DMS153 treated with DMSO at 0.1 percent for 48 hours (cell line): ENCODE results near the gene KCNK3.
"Not testable (repeated sequence)": the region's sequence is repeated elsewhere in the genome, so short reads cannot be mapped to it uniquely, and the experiment has no call there.

ENCODE experiments used
- DNase-seq: peaks from one replicate; lab custom pipeline; 2025; ENCODE audit not compliant: unreplicated experiment; lab: John Stamatoyannopoulos, UW

The KCNK3 gene

DNA sequence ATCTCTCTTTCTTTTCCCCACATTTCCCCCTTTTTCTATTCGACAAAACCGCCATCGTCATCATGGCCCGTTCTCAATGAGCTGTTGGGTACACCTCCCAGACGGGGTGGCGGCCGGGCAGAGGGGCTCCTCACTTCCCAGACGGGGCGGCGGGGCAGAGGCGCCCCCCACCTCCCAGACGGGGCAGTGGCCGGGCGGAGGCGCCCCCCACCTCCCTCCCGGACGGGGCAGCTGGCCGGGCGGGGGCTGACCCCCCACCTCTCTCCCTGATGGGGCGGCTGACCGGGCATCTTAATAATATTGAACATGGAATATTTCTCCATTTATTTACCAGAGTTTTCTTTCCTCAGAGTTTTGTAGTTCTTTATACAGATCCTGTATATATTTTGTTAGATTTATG lies 27.2 kb upstream of the KCNK3 start:
- DNase-seq, result not testable (repeated sequence)

DNA sequence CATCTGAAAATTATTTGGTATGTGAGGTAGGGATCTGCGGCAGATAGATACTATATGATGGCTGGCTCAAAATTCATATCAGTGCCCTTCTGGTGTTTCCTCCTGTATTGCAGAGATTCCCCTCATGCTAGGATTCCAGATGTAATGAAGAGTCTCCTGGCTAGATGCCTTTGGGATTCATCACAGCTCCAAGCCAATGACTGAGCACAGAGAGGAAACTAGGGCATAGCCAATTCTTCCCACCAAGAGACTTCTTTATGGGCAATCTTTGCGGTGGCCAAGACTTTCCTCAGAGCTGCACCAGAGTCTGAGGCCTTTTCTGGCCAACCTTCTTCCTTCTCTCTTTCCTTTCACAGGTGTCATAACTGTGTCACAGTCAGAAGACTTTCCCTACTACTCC lies 25.9 kb upstream of the KCNK3 start:
- no peak for DNase-seq

DNA sequence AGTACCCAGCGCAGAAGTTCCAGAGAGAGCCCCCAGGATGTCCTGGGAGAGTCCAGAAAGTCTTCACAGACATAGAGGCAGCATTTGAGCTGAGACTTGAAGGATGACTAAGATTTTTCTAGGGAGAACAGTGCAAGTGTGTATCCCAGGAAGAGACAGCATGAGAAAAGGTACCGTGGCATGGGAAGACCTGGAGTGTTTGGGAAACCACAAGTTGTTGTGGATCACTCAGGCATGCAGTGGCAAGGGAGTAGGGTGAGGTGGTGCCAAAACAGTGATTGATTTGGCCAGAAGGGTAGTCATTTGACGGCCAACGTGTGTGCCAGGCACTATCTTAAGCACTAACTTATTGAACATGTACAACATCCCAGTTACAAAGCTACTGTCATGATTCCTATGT lies 24.5 kb upstream of the KCNK3 start:
- no peak for DNase-seq

DNA sequence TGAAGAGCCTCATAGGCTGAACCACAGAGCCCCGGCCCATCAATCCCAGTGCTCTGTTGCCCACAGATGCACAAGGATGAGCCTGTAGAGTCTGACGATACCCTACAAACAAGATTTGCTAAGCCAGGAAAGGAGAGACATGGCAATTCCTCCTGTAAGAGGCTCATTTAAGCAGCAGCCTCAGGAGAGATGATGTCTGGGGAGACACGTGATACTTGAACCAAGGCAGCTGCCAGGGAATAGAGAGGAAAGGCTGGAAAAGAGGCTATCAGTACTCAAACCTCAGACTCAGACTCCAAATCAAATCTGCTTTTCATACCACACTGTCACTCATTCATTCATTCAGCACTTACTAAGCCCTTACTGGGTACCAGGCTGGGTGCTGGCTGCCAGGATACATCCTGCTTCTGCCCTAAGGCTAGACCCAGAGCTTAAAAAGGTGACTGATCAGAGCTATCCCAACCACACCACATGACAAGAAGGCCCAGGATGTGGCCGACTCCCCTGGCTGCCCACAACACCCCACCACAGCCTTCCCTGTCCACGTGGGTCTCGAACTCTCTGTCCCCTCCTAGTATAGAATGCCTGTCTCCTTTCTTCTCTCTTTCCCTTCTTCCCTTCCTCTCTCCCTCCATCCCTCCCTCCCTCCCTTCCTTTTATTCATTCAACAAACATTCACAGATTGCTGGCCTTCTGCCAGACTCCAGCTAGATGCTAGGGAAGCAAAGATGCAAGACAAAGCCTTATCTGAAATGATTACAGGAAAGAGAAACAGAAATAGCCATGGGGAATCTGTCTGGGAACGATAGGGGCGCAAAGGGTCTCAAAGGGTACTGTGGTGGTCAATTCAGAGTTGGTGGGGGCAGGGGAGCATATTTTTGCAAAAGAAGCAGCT lies 23.4 kb upstream of the KCNK3 start:
- DNase-seq, result no peak

DNA sequence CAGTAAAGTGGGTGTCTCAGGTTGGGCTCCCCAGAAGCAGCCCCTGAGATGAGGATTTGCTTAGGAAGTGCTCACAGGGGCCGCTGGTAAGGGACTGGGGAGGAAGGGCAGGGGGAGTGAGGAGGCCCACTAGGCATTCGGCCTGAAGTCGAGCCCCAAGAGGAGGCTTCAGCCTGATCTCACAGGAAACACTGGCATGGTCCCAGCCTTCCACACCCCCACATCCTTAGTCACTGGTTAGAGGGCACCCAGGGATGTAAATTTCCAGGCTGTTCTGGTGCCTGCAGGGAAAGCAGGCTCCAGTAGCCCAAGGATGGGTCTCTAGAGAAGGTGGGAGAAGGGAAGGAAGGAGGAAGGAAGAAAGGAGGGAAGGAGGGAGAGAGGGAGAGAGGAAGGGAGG lies 22.4 kb upstream of the KCNK3 start:
- no peak for DNase-seq

DNA sequence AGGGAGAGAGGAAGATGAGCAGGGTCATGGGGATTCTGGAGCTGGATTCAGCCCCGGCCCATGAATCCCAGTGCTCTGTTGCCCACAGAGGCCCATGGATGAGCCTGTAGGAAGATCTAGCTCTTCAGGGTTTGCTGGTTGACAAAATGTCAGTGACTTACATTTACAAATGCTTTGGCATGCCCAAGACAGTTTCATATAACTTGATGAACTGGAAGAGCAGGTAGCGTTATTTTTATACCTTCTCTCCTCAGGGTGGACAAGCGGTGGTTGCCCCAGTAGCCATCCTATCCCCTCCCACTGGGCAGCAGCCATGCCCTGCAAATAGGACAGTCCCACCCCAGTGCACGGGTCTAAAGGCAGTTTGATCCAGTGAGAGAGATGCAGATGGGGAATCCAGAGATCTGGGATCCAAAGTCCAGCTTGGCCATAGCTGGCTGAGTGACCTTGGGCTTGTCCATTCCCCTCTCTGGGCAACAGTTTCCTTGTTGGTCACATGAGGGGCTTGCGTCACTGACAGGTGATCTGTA lies 21.5 kb upstream of the KCNK3 start:
- DNase-seq, result no peak

DNA sequence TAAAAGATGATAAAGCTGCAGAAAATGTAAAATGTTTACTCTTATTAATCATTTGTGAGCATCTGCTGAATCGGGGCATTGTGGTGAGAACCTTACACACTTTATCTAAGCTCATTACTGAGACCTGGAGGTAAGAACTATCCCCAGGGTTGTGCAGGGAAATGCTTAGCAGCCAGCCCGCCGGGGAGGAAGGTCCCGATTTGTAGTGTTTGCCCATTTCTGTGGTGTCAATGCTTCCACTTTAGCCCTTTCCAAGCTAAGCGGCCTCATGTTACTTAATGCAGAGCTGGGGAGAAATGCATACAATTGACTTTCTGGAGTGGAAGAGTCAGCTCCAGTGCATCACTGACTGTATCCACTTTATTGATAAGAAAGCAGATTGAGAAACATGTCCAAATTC lies 20.8 kb upstream of the KCNK3 start:
- DNase-seq, result no peak

DNA sequence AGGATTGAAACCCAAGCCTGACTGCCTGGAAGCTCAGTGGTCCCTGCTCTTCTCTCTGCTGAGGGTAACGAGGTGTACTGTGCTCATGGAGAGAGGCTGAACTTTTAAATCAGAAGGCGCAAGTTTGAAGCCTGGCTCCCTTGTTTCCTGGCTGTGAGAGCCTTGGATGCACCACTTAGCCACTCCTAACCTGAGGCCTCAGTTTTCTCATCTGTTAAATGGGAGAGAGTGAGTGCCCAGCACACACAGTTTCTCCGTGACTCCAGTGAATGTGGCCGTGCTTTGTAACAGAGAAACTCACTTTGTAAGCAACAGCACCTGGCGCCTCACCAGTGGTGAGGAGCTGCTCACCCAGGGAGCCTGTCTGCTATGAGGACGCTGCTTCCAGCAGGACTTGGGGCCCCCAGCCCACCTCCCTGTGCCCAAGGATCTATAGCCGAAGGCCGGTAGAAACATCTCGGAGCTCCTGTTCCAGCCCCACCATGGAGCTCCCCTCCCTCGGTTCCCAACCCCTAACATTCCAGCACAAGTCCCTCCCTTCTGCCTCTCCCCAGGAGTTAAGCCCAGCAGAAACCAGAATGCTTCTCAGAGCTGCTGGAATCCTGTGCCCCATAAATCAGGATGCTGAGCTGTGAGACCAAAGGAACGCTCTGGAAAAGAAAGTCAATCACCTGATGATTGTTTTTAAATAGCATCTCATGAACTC lies 20.3 kb upstream of the KCNK3 start:
- no peak for DNase-seq

DNA sequence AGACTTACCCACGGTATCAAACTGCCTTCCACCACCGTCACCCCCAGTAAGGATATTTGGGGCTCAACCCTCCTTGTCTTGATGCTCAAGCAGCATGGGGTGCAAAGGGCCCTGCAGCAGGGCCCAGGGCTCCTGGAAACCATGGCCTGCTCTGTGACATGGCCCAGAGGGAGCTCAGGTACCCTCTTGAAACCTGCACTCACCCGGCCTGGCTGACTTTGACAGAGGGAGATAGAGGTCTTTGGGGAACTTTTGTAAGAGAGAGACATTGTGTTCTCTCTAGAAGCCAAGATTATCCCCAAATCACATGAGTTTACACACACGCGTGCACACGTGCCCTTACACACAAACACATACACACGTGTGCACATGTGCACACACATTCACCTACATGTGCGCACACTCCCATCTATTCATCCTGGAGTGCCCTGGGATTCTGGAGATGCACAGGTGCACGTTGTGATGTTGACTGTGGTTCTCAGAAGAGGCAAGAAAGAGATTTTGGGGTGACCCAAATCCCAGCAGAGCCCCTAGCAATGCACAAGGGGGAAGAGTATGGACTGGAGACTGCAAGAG lies 19.6 kb upstream of the KCNK3 start:
- DNase-seq, result no peak

DNA sequence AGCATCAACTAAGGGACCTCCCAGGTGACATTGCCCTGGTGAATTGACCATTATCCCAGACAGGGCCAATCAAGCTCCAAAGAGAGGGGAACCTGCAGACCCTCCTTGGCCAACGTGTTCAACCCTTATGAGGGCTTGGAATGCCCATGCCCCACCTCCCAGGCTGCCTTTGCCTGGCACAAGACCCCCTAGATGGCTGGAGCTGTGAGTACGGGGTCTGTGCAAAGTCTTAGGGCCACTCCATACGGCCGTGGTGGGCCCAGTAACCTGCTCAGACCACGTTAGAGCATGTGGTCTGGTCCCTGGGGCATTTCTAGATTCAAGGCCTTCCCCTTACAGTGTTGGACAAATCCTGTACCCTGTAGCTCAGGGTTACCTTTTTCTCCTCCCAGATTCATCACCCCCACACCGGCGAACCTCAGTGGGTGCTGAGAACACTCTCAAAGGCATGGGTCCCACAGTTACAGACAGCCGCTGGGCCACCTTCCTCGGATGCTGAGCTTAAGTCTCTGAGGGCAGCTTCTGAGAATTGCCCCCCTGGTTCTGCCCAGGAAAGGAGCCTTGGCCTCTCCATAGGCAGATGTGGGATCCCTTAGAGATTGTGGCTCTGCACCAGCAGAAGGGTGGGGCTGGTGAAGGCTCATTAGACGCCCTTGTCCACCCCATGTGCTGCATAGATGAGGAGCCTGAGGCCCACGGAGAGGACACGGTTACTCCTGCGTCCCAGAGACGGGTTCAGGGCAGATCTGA lies 18.3 kb upstream of the KCNK3 start:
- no peak for DNase-seq

DNA sequence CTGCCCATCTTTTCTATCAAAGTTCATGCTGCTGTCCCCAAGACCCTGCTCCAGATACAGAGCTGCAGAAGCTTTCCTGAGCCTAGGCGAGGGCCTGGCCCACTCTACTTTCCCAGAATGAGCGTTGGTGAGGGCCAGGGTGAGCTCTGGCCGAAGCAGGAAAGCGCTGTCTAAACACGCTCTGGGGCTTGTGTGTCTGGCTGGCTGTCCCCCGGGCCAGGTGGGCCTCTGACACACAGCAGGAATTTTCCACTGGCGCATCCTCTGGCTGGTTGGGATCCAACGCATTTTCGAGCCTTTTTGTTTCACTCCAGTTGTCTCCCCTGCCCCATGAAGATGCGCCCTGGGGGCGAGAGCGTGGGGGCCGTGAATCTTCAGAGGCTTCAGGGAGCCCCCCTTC lies 17.8 kb upstream of the KCNK3 start:
- DNase-seq, result no peak

DNA sequence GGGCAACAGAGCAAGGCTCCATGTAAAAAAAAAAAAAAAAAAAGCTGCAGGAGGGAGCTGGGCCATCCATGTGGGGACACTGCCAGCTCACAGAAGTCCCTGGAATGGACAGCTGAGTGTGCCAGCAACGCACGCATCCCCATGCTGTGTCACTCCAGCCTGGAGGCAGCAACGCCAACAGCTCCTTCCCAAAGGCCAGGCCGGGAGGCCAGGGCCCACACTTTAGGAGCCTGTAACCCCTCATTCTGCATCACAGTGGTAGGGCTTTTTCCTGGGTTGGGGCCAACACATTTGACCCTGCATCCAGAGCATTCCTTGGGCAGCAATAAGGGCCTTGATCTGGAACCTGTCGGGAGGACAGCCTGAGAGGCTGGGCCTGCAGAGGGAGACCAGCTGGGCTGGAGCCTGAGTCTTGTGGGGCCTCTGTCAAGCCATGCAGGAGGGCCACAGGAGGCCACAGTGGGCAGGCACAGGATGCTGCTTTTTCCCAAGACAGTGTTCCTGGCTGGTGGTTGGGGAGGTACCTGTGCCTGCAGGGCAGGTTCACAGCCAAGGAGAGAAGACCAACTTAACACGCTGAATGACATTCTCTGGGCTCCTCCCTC lies 16.8 kb upstream of the KCNK3 start:
- DNase-seq, result no peak

DNA sequence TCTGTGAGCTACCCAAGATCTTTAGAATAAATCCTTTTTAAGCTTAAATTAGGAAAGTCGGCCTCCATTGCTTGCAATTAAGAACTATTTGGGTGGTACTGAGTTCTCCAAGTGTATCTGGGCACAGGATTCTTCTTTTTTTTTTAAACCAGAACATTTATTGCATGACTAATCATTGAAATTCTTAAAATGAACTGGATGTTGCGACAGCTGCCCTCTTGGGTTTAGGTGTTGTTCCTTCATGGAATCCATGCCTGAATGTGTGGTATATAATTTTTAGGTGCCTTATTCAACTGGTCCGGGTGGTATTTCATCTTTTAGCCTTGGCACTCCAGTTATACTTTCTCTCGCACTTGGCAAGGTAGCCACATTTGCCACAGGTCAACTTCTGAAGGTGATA lies 14.5 kb upstream of the KCNK3 start:
- DNase-seq, result no peak

DNA sequence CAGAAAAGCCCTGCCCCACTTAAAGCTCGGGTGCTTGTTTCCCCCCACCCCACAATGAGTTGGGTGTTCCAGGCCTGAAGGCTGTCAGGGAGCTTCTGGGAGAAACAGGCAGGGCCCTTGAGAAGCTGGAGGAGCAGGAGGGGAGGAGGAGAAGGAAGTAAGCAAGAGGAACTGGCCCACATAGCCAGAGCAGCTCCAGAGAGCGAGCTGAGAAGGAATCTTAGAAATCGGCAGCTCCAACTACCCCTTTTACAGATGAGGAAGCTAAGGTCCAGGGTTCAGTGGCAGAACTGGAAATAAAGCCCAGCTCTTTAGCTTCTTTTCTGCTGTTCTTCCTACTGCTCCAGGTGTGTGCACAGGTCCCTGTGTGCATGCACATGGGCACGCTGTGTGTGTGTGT lies 12.7 kb upstream of the KCNK3 start:
- no peak for DNase-seq

DNA sequence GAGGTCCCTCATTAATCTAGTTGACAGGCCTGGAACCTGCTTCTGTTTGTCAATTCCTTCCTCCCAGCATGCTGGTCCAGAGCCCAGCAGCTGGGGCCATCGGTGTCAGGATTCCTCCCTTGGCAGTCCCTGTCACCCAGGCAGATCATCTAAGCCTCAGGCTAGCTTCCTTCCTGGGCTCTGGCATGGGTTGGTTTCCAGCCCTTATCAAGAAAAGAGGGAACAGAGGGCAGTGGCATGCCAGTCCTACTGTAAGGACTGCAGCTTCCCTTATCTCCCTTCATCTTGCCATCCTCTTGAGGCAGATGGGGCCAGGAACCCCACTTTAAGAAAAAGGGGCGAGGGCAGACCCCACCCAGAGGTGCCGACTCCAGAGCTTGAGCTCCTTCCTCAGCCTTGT lies 10.9 kb upstream of the KCNK3 start:
- DNase-seq, result no peak

DNA sequence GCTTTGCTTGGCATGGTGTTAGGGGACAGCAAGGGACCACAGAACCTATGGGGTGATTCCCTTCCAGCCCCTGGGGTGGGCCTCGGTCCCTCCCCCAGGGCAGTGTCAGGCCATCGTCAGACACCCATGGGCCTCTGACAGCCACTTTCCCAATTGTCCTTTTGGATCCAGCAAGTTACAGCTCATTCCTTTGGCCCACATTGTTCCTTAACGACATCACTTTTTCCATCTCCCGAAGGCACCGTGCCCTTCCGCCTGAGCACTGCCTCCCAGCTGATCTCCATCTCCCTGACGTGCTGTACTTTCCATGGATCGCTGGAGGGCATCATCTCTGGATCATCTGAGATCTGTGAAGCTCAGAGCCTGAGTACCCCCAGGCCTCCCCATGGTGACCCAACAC lies 10.4 kb upstream of the KCNK3 start:
- no peak for DNase-seq

DNA sequence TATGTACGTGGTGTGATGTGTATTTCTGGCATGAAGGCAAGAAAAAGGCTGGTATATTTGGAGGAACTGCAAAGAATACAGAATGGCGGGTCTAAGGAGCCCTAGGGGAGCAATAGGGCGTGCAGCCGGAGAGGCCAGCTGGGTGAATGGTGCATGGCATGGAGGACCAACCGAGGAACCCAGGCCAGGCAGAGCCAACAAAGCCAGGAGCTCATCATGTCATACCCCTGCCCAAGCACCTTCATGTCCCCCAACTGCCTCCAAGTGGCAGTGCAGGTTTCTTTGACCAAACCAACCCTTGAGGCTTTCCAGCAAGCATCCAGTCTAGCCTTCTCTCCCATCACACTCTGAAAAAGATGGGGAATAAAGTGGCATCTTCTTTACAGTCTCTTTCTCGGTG lies 8.9 kb upstream of the KCNK3 start:
- no peak for DNase-seq

DNA sequence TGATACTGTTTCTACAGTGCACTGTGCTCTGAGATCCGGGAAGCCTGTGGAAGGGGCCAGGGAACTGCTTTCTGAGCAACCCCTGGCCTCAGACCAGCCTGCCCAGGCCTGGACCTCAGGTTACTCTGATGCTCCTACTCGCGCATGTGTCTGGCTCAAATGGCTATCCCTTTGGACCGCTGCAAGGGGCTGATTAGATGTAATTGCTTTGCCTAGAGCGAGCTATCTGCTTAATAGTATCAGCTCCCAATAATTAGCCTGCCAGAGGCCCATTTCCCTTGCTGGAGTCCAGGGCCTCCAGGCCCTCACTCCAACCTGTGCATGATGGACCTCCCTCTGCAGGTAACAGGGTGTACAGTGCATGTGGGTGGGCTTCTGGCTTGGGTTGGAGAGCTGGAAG lies 7.2 kb upstream of the KCNK3 start:
- DNase-seq, result no peak

DNA sequence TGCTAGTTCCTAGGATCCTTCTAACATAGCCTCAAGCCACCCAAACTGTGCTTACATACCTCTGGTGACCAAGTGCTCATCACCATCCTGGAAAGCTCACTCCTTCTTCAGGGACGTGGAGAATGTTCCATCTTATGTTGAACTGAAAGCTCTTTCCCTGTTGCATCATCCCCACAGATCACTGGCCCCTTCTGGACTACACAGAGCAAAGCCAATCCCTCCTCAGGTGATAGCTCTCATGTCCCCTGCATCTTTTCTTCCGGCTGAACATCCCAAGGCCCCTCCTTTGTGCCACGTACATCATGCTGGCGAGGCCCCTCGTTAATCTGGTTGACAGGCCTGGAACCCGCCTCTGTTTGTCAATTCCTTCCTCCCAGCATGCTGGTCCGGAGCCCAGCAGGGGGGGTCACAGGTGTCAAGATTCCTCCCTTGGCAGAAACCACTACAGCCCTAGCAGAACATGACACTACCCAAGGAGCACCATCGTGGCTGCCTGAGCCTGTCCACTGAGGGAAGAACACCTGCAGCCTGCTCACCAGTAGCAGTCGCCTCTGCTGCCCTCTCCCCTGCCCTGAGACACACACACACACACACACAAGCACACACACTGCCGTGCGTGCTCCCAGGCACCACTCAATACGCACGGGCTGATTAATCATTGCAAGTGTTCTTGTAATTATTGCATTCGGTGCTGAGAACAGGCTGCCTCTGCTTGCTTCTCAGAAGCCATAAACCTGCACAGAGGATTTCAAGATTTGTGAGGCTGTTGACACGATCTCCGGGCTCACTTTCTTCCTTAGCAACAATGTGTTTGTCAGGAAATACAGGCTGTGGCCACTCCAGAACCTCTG lies 6.3 kb upstream of the KCNK3 start:
- DNase-seq, result peak; percentile 45

DNA sequence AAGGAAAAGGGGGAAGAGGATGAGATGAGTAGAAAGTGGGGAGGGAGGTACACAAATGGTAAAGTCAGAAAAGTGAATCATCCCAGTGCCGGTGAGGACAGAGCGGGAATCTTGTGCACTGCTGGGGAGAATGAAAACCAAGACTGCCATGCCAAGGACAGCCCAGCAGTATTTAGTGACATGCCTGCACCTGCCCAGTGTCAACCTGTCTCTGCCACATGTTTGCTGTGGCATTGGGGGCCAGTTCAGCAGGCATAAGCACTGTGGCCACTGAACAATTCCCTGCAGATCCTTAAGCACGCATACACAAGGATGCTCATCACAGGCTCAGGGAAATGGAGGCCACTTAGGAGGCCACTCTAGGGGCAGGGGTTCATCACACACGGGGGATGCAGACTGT lies 5.2 kb upstream of the KCNK3 start:
- peak; percentile 80 for DNase-seq
